GM20000 (cell line): ENCODE measurements around the gene ALOXE3.
A peak's percentile ranks its signal among the peaks of the same experiment; 100 is the strongest.

Experiments
- DNase-seq: peaks from one replicate; pipeline ENCODE4 v3.0.0; 2012; ENCODE audit warnings: low spot score
- TF ChIP-seq, protein P1 (sequence below): IDR thresholded peaks from 2 replicates; pipeline ENCODE4 v1.5.1; 2012; ENCODE audit warnings: mild to moderate bottlenecking, control low read depth; ENCODE audit errors: extremely low read depth, missing control alignments

Gene ALOXE3

GRCh38 chr17:8138672-8139371 is 20.5 kb upstream of the ALOXE3 start:
- DNase-seq = peak; percentile 91
- TF ChIP-seq, protein P1, sequence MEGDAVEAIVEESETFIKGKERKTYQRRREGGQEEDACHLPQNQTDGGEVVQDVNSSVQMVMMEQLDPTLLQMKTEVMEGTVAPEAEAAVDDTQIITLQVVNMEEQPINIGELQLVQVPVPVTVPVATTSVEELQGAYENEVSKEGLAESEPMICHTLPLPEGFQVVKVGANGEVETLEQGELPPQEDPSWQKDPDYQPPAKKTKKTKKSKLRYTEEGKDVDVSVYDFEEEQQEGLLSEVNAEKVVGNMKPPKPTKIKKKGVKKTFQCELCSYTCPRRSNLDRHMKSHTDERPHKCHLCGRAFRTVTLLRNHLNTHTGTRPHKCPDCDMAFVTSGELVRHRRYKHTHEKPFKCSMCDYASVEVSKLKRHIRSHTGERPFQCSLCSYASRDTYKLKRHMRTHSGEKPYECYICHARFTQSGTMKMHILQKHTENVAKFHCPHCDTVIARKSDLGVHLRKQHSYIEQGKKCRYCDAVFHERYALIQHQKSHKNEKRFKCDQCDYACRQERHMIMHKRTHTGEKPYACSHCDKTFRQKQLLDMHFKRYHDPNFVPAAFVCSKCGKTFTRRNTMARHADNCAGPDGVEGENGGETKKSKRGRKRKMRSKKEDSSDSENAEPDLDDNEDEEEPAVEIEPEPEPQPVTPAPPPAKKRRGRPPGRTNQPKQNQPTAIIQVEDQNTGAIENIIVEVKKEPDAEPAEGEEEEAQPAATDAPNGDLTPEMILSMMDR = peak; percentile 81

- TF ChIP-seq, protein P1 = no peak
- DNase-seq = no peak
These were observed 20.0 kb upstream of the ALOXE3 start for GRCh38 chr17:8138374-8138671.

- DNase-seq = no peak
- TF ChIP-seq, protein P1 = no peak
These were observed 19.5 kb upstream of the ALOXE3 start for GRCh38 chr17:8137645-8138373.

DNA sequence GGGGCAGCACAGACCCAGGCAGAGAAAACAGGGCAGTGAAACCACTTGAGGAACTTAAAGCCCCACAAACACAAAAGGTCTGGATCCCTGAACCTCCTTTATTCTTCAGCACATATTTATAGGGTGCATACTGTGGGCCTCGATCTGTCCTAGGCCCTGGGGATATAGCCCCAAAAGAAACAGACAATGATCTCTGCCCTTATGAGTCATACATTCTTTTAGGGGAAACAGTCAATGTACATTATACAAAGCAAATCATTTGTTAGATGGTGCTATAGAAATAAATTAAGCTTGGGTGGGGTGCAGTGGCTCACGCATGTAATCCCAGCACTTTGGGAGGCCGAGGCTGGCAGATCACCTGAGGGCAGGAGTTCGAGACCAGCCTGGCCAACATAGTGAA is 15.6 kb upstream of the ALOXE3 start:
- no peak for DNase-seq
- TF ChIP-seq, protein P1 = no peak

DNA sequence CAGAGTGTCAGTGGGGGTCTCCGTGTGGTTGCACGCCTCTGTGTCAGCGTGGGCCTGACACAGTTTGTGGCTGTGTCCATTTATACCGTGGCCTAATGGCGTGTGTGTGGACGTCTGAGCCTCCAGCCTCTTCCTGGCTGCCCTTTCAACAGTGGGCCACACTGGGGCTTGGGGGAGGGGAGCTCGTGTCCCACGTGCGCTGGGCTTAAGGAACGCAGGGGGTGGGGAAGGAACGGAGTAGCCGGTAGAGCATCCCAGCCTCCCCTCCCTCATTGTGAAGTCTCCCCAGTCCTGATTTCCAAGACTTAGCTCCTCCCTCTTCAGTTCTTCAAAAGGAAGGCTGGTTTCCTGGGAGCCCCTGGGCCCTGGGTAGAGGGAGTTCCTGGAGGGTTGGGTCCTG is 15.1 kb upstream of the ALOXE3 start:
- DNase-seq = no peak
- TF ChIP-seq, protein P1 = no peak

GRCh38 chr17:8131844-8132441 is 13.6 kb upstream of the ALOXE3 start:
- TF ChIP-seq, protein P1 = no peak
- DNase-seq = no peak

DNA sequence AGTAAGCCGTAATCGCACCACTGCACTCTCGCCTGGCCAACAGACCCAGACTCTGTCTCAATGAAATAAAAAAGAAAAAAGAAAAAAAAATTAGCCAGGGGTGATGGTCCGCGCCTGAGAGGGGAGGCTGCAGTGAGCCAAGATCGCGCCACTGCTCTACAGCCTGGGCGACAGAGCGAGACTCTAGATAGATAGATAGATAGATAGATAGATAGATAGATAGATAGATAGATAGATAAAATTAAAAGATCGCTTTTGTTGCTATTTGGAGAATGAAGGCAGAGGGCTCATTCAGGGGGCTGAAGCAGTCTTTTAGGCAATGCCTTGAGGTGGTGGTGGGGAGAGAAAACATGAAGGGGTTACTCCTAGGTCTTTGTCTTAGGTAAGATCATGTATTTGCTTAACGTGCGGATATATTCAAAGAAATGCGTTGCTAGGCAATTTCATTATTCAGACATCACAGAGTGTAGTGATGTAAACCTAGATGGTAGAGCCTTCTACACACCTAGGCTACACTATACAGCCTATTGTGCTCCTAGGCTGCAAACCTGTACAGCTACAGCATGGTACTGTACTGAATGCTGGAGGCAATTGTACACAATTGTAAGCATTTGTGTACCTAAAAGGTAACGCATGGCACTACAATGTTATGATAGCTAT is 9.9 kb upstream of the ALOXE3 start:
- TF ChIP-seq, protein P1 = no peak
- no peak for DNase-seq
